GM12891 (cell line): Measurements from ENCODE around the gene TNFRSF8.

Experiments
- POLR2A ChIP-seq: IDR thresholded peaks from 2 replicates; pipeline ENCODE4 v1.6.1; 2011; ENCODE audit warnings: low read depth, low read length, control low read depth
- POU2F2 ChIP-seq: IDR thresholded peaks from 2 replicates; pipeline ENCODE4 v1.6.1; 2011; ENCODE audit warnings: low read depth, mild to moderate bottlenecking, control low read depth, low read length, moderate library complexity

GRCh38 chr1:12057940-12058687 is 5.0 kb upstream of the TNFRSF8 start:
- TF ChIP-seq POU2F2 (no peak), POLR2A (no peak)
